DMS153 (cell line): ENCODE measurements around the gene API5.
"Not testable (repeated sequence)": the region's sequence is repeated elsewhere in the genome, so short reads cannot be mapped to it uniquely, and the experiment has no call there.

Experiments used
- DNase-seq: peaks from one replicate; lab custom pipeline; 2025; lab: John Stamatoyannopoulos, UW

Gene API5

GRCh38 chr11:43311791-43312607 is at the start of gene API5:
Gene API5, plus strand, starts transcription at chr11:43311996. Its CDS starts 132 bp downstream, at chr11:43312128.
- DNase-seq: peak; percentile 94

GRCh38 chr11:43267856-43268580 is 43.8 kb upstream of the API5 start:
- DNase-seq: no peak

- no peak for DNase-seq
Observed at GRCh38 chr11:43268786-43269185, 43.0 kb upstream of the API5 start.

GRCh38 chr11:43269254-43269918 is 42.4 kb upstream of the API5 start:
- DNase-seq: no peak

- DNase-seq: no peak
Observed at GRCh38 chr11:43270468-43270867, 41.3 kb upstream of the API5 start.

- DNase-seq: peak; percentile 43
Observed at GRCh38 chr11:43278193-43278956, 33.4 kb upstream of the API5 start.

- DNase-seq: no peak
Observed at GRCh38 chr11:43282607-43283440, 29.0 kb upstream of the API5 start.

GRCh38 chr11:43285826-43286225 is 26.0 kb upstream of the API5 start:
- no peak for DNase-seq

GRCh38 chr11:43289368-43289767 is 22.4 kb upstream of the API5 start:
- no peak for DNase-seq

- no peak for DNase-seq
Observed at GRCh38 chr11:43298397-43298796, 13.4 kb upstream of the API5 start.

GRCh38 chr11:43315966-43316365 is 4.2 kb downstream of the API5 start:
- DNase-seq: no peak

GRCh38 chr11:43316451-43316850 is 4.7 kb downstream of the API5 start:
- DNase-seq: no peak

- no peak for DNase-seq
Observed at GRCh38 chr11:43327987-43328386, 16.2 kb downstream of the API5 start.

- no peak for DNase-seq
Observed at GRCh38 chr11:43328482-43328881, 16.7 kb downstream of the API5 start.

- no peak for DNase-seq
Observed at GRCh38 chr11:43341159-43341558, 29.4 kb downstream of the API5 start.

- DNase-seq: not testable (repeated sequence)
Observed at GRCh38 chr11:43351426-43351825, 39.6 kb downstream of the API5 start.

- DNase-seq: no peak
Observed at GRCh38 chr11:43354311-43354710, 42.5 kb downstream of the API5 start.

- no peak for DNase-seq
Observed at GRCh38 chr11:43356336-43356735, 44.5 kb downstream of the API5 start.

- DNase-seq: no peak
Observed at GRCh38 chr11:43358279-43358800, 46.5 kb downstream of the API5 start.

GRCh38 chr11:43358801-43359421 is 47.1 kb downstream of the API5 start, which contains the start of gene TTC17:
Gene TTC17, plus strand, starts transcription at chr11:43358920. Its CDS starts 35 bp downstream, at chr11:43358955.
- DNase-seq: peak; percentile 86
